NB4 (cell line): ENCODE results near the gene CREBBP.

Experiments used
- POLR2A ChIP-seq: IDR thresholded peaks from 2 replicates; pipeline ENCODE4 v1.6.1; 2011; ENCODE audit warnings: mild to moderate bottlenecking; ENCODE audit not compliant: insufficient read length; ENCODE audit errors: extremely low read depth
- TF ChIP-seq, protein P1 (sequence below): IDR thresholded peaks from one replicate; pipeline ENCODE4 v1.5.1; 2012; ENCODE audit warnings: low read depth, low read length
- TF ChIP-seq, protein P2 (sequence below): IDR thresholded peaks from 2 replicates; pipeline ENCODE4 v1.6.1; 2011; ENCODE audit warnings: low read depth, low read length

DNA sequence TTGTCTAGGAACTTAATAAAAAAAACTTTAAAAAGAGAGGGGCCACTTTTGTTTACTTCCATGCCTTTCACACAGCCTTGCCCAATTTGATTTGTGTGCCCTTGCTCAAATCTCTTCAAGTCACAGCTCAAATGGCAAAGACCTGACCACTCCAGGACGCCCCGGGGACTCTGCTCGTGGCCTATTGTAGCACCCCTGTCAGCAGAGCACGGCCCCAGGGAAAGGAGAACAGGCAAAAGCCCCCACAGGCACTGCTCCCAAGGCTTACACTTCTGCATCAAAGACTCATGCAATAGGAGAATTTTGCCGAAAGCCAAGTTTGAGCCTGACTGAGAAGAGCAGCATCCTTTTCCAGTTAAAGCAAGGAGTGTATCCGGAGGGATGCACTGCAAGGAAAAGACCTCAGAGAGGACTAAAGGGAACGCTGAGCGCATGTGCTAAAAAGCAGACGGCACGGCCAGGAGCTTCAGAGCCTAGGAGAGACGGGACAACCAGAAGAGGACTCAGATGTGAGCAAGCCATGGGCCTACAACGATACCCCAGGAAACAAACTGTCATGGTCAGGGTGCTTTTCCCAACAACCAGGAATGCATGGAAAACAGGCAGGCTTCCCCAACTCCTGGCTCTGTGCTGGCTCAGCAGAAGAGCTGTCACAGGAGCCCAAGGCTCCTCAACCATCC is 8.2 kb downstream of the CREBBP start:
- TF ChIP-seq, protein P1, sequence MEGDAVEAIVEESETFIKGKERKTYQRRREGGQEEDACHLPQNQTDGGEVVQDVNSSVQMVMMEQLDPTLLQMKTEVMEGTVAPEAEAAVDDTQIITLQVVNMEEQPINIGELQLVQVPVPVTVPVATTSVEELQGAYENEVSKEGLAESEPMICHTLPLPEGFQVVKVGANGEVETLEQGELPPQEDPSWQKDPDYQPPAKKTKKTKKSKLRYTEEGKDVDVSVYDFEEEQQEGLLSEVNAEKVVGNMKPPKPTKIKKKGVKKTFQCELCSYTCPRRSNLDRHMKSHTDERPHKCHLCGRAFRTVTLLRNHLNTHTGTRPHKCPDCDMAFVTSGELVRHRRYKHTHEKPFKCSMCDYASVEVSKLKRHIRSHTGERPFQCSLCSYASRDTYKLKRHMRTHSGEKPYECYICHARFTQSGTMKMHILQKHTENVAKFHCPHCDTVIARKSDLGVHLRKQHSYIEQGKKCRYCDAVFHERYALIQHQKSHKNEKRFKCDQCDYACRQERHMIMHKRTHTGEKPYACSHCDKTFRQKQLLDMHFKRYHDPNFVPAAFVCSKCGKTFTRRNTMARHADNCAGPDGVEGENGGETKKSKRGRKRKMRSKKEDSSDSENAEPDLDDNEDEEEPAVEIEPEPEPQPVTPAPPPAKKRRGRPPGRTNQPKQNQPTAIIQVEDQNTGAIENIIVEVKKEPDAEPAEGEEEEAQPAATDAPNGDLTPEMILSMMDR, result no peak
- TF ChIP-seq POLR2A, result no peak
- TF ChIP-seq, protein P2, sequence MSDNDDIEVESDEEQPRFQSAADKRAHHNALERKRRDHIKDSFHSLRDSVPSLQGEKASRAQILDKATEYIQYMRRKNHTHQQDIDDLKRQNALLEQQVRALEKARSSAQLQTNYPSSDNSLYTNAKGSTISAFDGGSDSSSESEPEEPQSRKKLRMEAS, result no peak
